Spinal cord (tissue), 10 donors: Measurements from ENCODE around the gene ATP8B1. TPM values are rescaled to one million over a fixed set of nuclear protein-coding genes. Genes with fewer than 3 reads are reported as not detected.
"Not testable (repeated sequence)": the region's sequence is repeated elsewhere in the genome, so short reads cannot be mapped to it uniquely, and the experiment has no call there.

ENCODE experiments used
- DNase-seq, 6 donors: peaks; one replicate each; pipeline versions ENCODE4 v3.0.0 to v3.0.0-alpha.2; 2013 to 2015; ENCODE audit warnings: low spot score in 6 of 6, low read depth in 4 of 6
- H3K27ac ChIP-seq: one replicate; pipeline ENCODE4 v1.5.1; 2013; ENCODE audit warnings: low read depth, low read length, control low read depth
- H3K27me3 ChIP-seq: one replicate; pipeline ENCODE4 v1.6.1; 2013; ENCODE audit warnings: low read length; ENCODE audit not compliant: control insufficient read depth, insufficient read depth
- H3K36me3 ChIP-seq: one replicate; pipeline ENCODE4 v1.6.1; 2013; ENCODE audit warnings: low read length; ENCODE audit not compliant: control insufficient read depth, insufficient read depth
- H3K4me1 ChIP-seq: one replicate; pipeline ENCODE4 v1.6.1; 2013; ENCODE audit warnings: low read length; ENCODE audit not compliant: control insufficient read depth, insufficient read depth
- H3K4me3 ChIP-seq: one replicate; pipeline ENCODE4 v1.5.1; 2013; ENCODE audit warnings: low read depth, low read length, control low read depth
- H3K9me3 ChIP-seq: one replicate; pipeline ENCODE4 v1.6.1; 2013; ENCODE audit warnings: low read length; ENCODE audit not compliant: control insufficient read depth, insufficient read depth
- WGBS: methylation state at CpG from one replicate; pipeline ENCODE4 v1.1.5; 2013; ENCODE audit warnings: missing lambda C conversion rate; ENCODE audit not compliant: insufficient coverage; 5-methylcytosine and 5-hydroxymethylcytosine counted together
- polyA plus RNA-seq, 2 donors: library from polyadenylated mRNA; unstranded; fragments of 120-200 nt; gene quantifications; one replicate each; pipeline ENCODE4 v1.2.1, GENCODE V29; 2013; ENCODE audit not compliant: insufficient read length in 2 of 2
- total RNA-seq, 2 donors: library from RNA; depleted of rRNA in 1 of 2; stranded (reverse); fragments of 120-200 nt in 1 of 2; fragments of >200 nt in 1 of 2; gene quantifications; one replicate each; pipeline versions ENCODE4 v1.2.3 to v1.2.4, GENCODE V29; 2013 to 2014
- donor health status: healthy.

ATP8B1 gene
- total and polyA plus RNA-seq, 4 donors: 1.7 to 14.4 (median 7.7) TPM

DNA sequence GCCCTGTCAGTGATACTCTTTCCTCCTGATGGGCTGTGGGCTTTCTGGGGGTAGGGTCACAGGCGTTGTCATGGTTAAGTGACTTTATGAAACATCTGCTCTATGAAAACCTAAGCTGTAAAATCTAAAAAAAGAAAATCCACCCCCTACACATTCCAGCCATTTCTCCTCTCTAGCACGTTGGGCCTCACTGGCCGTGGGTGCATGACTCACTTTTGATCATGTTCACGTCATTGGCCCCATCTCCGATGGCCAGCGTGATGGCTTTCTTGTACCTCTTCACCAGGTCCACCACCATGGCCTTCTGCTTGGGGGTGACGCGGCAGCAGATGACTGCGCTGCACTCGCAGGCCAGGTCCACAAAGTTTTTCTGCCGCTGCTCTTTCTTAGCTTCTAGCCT, 142.2 kb downstream of the ATP8B1 start:
- 99% methylated on average over 9 of the region's 11 CpGs for WGBS

GRCh38 chr18:57659460-57660102, 143.5 kb downstream of the ATP8B1 start:
- no peaks in the 10 kb centered on the region for H3K36me3 ChIP-seq
- H3K27ac ChIP-seq: no peak overlapping the region
- 98% methylated on average over 5 of the region's 11 CpGs for WGBS

More for the DNA sequence above, 142.2 kb downstream of the ATP8B1 start:
- Histone ChIP-seq H3K36me3 (no peaks in the 10 kb centered on the region), H3K27ac (no peak overlapping the region), H3K4me3 (no peak overlapping the region), H3K27me3 (no peaks in the 10 kb centered on the region), H3K9me3 (no peaks in the 10 kb centered on the region), H3K4me1 (no peaks in the 10 kb centered on the region)
- no peak for DNase-seq

GRCh38 chr18:57657542-57657941, 145.6 kb downstream of the ATP8B1 start:
- H3K27ac ChIP-seq: no peak overlapping the region
- H3K27me3 ChIP-seq: no peaks in the 10 kb centered on the region
- H3K9me3 ChIP-seq: peaks cover 7% of the 10 kb centered on the region
- DNase-seq: no peak
- no peaks in the 10 kb centered on the region for H3K36me3 ChIP-seq
- no CpG with 5 or more reads among the region's 2 CpGs for WGBS
- H3K4me3 ChIP-seq: no peak overlapping the region
- no peaks in the 10 kb centered on the region for H3K4me1 ChIP-seq

More at GRCh38 chr18:57659460-57660102, 143.5 kb downstream of the ATP8B1 start:
- no peak for DNase-seq
- Histone ChIP-seq H3K4me3 (no peak overlapping the region), H3K27me3 (no peaks in the 10 kb centered on the region), H3K9me3 (peaks cover 7% of the 10 kb centered on the region), H3K4me1 (no peaks in the 10 kb centered on the region)

DNA sequence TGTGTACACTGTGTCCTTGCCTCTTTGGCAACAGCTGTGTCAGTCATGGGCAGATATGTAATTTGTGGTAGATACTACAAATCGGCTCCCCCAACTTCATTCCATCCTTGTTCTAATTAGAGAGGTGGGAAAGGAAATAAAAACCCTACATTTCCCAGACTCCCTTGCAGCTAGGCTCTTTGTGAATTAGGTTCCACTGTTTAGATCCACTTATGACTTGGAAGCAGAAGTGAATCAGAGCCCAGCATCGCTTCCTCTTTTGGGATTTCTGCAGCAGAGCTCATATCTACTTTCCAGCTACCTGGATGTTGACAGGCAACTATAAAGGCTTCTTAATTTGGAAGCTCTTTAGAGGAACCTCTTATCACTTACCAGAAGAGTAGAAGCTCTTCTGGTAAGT, 147.4 kb downstream of the ATP8B1 start:
- DNase-seq: no peak
- Histone ChIP-seq H3K4me3 (no peak overlapping the region), H3K9me3 (peaks cover 7% of the 10 kb centered on the region), H3K4me1 (no peaks in the 10 kb centered on the region), H3K27me3 (no peaks in the 10 kb centered on the region), H3K36me3 (no peaks in the 10 kb centered on the region), H3K27ac (no peak overlapping the region)
- 60% methylated on average over 1 of the region's 2 CpGs for WGBS

DNA sequence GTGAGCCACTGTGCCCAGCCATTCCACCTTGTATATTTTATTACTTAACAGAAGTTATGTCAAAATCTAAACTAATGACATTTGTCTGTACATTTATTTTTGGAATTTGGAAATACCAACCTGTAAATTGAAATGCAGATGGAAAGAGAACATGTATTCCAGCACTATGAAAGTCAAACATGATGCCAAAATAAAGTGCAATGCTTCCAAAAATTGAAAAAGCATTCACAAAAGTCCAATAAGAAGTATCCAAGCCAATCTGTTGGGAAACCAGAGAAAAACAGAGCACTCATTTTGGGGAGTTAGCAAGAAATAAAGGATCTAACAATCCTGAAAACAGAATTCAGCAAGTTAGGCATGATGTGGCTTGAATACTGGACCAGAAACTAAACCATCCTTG, 151.2 kb downstream of the ATP8B1 start:
- DNase-seq: peak in 1 of 6 donors; percentile 43
- H3K4me3 ChIP-seq: no peak overlapping the region
- no peak overlapping the region for H3K27ac ChIP-seq
- peaks cover 7% of the 10 kb centered on the region for H3K9me3 ChIP-seq
- no peaks in the 10 kb centered on the region for H3K4me1 ChIP-seq
- no peaks in the 10 kb centered on the region for H3K27me3 ChIP-seq
- peaks cover 3% of the 10 kb centered on the region for H3K36me3 ChIP-seq

GRCh38 chr18:57649556-57650500, 153.3 kb downstream of the ATP8B1 start:
- Histone ChIP-seq H3K27me3 (no peaks in the 10 kb centered on the region), H3K4me3 (no peak overlapping the region), H3K27ac (no peak overlapping the region), H3K36me3 (peaks cover 3% of the 10 kb centered on the region), H3K4me1 (no peaks in the 10 kb centered on the region), H3K9me3 (no peaks in the 10 kb centered on the region)
- 88% methylated on average over 5 of the region's 11 CpGs for WGBS
- DNase-seq: no peak

DNA sequence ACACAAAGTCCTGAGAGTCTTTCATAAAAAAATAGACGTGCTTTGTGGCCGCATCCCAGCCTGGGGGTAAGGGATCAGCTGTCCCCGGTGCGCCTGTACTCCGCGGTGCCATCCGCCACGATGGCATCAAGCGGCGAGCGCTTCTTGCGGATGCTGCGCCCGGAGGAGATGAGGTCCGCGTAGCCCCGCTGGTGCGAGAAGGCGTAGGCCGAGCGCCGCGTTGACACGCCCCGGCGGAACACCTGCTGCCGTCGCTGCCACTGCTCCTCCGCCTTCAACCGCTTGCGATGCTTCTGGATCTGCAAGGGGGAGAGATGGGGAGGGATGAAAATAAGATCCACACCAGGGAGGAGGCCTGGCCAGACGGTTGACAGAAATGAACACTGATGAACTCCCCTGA, 154.7 kb downstream of the ATP8B1 start:
- Histone ChIP-seq H3K9me3 (no peaks in the 10 kb centered on the region), H3K36me3 (peaks cover 8% of the 10 kb centered on the region), H3K4me3 (no peak overlapping the region), H3K4me1 (no peaks in the 10 kb centered on the region), H3K27me3 (no peaks in the 10 kb centered on the region), H3K27ac (no peak overlapping the region)
- WGBS: 66% methylated on average over 25 of the region's 32 CpGs
- DNase-seq: peak in 1 of 6 donors; percentile 14

- Histone ChIP-seq H3K9me3 (peaks cover 2% of the 10 kb centered on the region), H3K4me1 (no peaks in the 10 kb centered on the region), H3K27me3 (no peaks in the 10 kb centered on the region), H3K4me3 (no peak overlapping the region), H3K27ac (no peak overlapping the region), H3K36me3 (peaks cover 11% of the 10 kb centered on the region)
- peak in 3 of 6 donors; percentile 23 to 78 (median 45) for DNase-seq
Measured at GRCh38 chr18:57644540-57644939, 158.6 kb downstream of the ATP8B1 start.

DNA sequence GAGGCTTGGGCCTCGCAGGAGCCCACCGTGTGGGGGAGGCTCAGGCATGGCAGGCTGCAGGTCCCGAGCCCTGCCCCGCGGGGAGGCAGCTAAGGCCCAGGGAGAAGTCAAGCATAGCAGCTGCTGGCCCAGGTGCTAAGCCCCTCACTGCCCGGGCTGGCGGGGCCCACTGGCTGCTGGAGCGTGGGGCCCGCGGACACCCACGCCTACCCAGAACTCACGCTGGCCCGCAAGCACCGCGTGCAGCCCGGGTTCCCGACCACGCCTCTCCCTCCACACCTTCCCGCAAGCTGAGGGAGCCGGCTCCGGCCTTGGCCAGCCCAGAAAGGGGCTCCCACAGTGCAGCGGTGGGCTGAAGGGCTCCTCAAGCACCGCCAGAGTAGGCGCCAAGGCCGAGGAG, 159.4 kb downstream of the ATP8B1 start:
- WGBS: 95% methylated on average over 25 of the region's 25 CpGs
- not testable (repeated sequence) for H3K9me3 ChIP-seq, H3K27ac ChIP-seq, H3K27me3 ChIP-seq, DNase-seq, H3K4me3 ChIP-seq, H3K4me1 ChIP-seq
- H3K36me3 ChIP-seq: peaks cover 11% of the 10 kb centered on the region

DNA sequence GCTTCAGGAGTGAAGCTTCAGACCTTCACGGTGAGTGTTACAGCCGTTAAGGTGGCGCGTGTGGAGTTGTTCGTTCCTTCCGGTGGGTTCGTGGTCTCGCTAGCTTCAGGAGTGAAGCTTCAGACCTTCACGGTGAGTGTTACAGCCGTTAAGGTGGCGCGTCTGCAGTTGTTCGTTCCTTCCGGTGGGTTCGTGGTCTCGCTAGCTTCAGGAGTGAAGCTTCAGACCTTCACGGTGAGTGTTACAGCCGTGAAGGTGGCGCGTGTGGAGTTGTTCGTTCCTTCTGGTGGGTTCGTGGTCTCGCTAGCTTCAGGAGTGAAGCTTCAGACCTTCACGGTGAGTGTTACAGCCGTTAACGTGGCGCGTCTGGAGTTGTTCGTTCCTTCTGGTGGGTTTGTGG, 160.7 kb downstream of the ATP8B1 start:
- not testable (repeated sequence) for H3K27me3 ChIP-seq, H3K9me3 ChIP-seq, H3K4me3 ChIP-seq, DNase-seq, H3K4me1 ChIP-seq, H3K36me3 ChIP-seq, H3K27ac ChIP-seq
- 98% methylated on average over 10 of the region's 29 CpGs for WGBS
